CD1c-positive myeloid dendritic cell (primary cell): ENCODE data around the gene METRNL.
"Not testable (repeated sequence)": the region's sequence is repeated elsewhere in the genome, so short reads cannot be mapped to it uniquely, and the experiment has no call there.

Experiments
- DNase-seq: peaks from one replicate; pipeline ENCODE4 v3.0.0-alpha.2; 2016; ENCODE audit errors: extremely low spot score

The METRNL gene

GRCh38 chr17:83079352-83079747 is at the start of gene METRNL:
METRNL (plus strand) TSS chr17:83079609; CDS start chr17:83079816, 207 bp downstream.
- DNase-seq = peak; percentile 86

- no peak for DNase-seq
Observed at GRCh38 chr17:83030432-83030831, 49.0 kb upstream of the METRNL start.

- no peak for DNase-seq
Observed at GRCh38 chr17:83031321-83031945, 48.0 kb upstream of the METRNL start.

GRCh38 chr17:83031946-83032451 is 47.4 kb upstream of the METRNL start:
- DNase-seq = not testable (repeated sequence)

GRCh38 chr17:83032781-83033180 is 46.6 kb upstream of the METRNL start:
- no peak for DNase-seq

GRCh38 chr17:83034525-83034924 is 44.9 kb upstream of the METRNL start:
- no peak for DNase-seq

- DNase-seq = no peak
Observed at GRCh38 chr17:83035722-83036121, 43.7 kb upstream of the METRNL start.

- no peak for DNase-seq
Observed at GRCh38 chr17:83036193-83036592, 43.2 kb upstream of the METRNL start.

- DNase-seq = no peak
Observed at GRCh38 chr17:83036666-83037065, 42.7 kb upstream of the METRNL start.

GRCh38 chr17:83037084-83037873 is 42.1 kb upstream of the METRNL start:
- no peak for DNase-seq

GRCh38 chr17:83037874-83038165 is 41.6 kb upstream of the METRNL start:
- DNase-seq = no peak

- DNase-seq = not testable (repeated sequence)
Observed at GRCh38 chr17:83038983-83039382, 40.4 kb upstream of the METRNL start.

GRCh38 chr17:83041305-83041704 is 38.1 kb upstream of the METRNL start:
- no peak for DNase-seq

GRCh38 chr17:83042522-83043158 is 36.8 kb upstream of the METRNL start:
- DNase-seq = no peak

GRCh38 chr17:83044479-83044878 is 34.9 kb upstream of the METRNL start:
- DNase-seq = not testable (repeated sequence)

GRCh38 chr17:83046448-83047181 is 32.8 kb upstream of the METRNL start:
- no peak for DNase-seq

GRCh38 chr17:83047182-83047478 is 32.3 kb upstream of the METRNL start:
- no peak for DNase-seq

- DNase-seq = not testable (repeated sequence)
Observed at GRCh38 chr17:83047818-83048475, 31.5 kb upstream of the METRNL start.

GRCh38 chr17:83050651-83051395 is 28.6 kb upstream of the METRNL start:
- DNase-seq = no peak

GRCh38 chr17:83051396-83052240 is 27.8 kb upstream of the METRNL start:
- peak; percentile 100 for DNase-seq
